Measurements from ENCODE around the gene OVOL1. TPM values are rescaled to one million over a fixed set of nuclear protein-coding genes. Genes with fewer than 3 reads are reported as not detected.
A peak's percentile ranks its signal among the peaks of the same experiment; 100 is the strongest.
"Not testable (repeated sequence)": the region's sequence is repeated elsewhere in the genome, so short reads cannot be mapped to it uniquely, and the experiment has no call there.

OVOL1 gene
- total and polyA plus RNA-seq, 2 of the 13 experiments (the other 11 are each of a cell fraction or from before 2014, with no cell fraction given), result 0.01 TPM; not detected in 1

DNA sequence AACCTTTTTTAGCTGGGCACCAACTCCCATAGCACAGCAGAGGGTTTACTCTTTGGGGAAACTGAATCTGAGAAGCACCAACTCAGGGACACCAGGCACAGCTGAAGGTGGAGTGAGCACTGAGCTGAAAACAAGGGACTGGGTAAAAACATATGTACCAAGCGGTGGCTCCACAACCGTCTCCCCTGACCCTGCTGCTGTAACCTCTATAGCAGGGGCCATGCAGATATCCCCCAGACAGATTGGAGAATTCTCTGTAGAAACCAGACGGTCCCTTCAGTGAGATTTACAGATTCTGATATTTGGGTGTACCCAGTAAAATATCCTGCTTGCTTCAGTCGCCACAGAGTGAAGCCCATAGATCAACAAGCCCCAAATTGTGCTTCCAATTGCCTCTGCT is 42.6 kb downstream of the OVOL1 start (continued):
- TF ChIP-seq, protein P1, sequence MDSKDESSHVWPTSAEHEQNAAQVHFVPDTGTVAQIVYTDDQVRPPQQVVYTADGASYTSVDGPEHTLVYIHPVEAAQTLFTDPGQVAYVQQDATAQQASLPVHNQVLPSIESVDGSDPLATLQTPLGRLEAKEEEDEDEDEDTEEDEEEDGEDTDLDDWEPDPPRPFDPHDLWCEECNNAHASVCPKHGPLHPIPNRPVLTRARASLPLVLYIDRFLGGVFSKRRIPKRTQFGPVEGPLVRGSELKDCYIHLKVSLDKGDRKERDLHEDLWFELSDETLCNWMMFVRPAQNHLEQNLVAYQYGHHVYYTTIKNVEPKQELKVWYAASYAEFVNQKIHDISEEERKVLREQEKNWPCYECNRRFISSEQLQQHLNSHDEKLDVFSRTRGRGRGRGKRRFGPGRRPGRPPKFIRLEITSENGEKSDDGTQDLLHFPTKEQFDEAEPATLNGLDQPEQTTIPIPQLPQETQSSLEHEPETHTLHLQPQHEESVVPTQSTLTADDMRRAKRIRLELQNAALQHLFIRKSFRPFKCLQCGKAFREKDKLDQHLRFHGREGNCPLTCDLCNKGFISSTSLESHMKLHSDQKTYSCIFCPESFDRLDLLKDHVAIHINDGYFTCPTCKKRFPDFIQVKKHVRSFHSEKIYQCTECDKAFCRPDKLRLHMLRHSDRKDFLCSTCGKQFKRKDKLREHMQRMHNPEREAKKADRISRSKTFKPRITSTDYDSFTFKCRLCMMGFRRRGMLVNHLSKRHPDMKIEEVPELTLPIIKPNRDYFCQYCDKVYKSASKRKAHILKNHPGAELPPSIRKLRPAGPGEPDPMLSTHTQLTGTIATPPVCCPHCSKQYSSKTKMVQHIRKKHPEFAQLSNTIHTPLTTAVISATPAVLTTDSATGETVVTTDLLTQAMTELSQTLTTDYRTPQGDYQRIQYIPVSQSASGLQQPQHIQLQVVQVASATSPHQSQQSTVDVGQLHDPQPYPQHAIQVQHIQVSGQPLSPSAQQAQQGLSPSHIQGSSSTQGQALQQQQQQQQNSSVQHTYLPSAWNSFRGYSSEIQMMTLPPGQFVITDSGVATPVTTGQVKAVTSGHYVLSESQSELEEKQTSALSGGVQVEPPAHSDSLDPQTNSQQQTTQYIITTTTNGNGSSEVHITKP (CRISPR knock-in tag; IDR thresholded peaks at IDR 0.05; ENCODE audit: low read depth), result no peak
- no peak for TF ChIP-seq ZNF263 (CRISPR knock-in tag; IDR thresholded peaks at IDR 0.05)
- TF ChIP-seq, protein P2, sequence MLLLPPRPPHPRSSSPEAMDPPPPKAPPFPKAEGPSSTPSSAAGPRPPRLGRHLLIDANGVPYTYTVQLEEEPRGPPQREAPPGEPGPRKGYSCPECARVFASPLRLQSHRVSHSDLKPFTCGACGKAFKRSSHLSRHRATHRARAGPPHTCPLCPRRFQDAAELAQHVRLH (CRISPR knock-in tag; IDR thresholded peaks at IDR 0.05; ENCODE audit: borderline replicate concordance, low read depth), result no peak

DNA sequence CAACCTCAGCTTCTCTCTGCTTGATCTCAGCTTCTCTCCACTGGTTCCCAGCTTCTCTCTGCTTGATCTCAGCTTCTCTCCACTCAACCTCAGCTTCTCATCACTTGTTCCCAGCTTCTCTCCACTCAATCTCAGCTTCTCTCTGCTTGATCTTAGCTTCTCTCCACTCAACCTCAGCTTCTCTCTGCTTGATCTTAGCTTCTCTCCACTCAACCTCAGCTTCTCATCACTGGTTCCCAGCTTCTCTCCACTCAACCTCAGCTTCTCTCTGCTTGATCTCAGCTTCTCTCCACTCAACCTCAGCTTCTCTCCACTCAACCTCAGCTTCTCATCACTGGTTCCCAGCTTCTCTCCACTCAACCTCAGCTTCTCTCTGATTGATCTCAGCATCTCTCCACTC is 45.4 kb downstream of the OVOL1 start:
- H3K9me3 ChIP-seq (ENCODE audit: low read length); H3K4me2 ChIP-seq (ENCODE audit: low read depth, low read length); H4K20me1 ChIP-seq (ENCODE audit: insufficient read depth, low read length); H3K4me1 ChIP-seq (ENCODE audit: insufficient read depth, low read length); BruUV-seq (replicated peaks); ATAC-seq; DNase-seq (ENCODE audit: low spot score); H3K36me3 ChIP-seq (replicated peaks in 1 of 2; ENCODE audit: control insufficient read depth in 1 of 2, insufficient read depth in 2 of 2, low read length in 2 of 2); intact Hi-C loops (cut with micrococcal nuclease; ENCODE audit: unreplicated experiment); H3K79me2 ChIP-seq (ENCODE audit: insufficient read depth, low read length); POLR2A ChIA-PET; H3K9ac ChIP-seq (ENCODE audit: insufficient read depth, low read depth, low read length); H3K27ac ChIP-seq (ENCODE audit: extremely low read length, insufficient read depth, low read length); H2AFZ ChIP-seq (ENCODE audit: low read length); FAIRE-seq; in situ Hi-C loops (cut with HindIII; ENCODE audit: extremely low pct_ligation_motif_present, low pct_unique_long_range_greater_than_20kb); H3K4me3 ChIP-seq (replicated peaks in 1 of 3; ENCODE audit: insufficient read depth in 1 of 3, low read depth in 2 of 3, low read length in 3 of 3); CTCF ChIA-PET (ENCODE audit: low intra/inter-chr PET ratio, low total read pairs): not testable (repeated sequence)
- peaks cover 0 to 27% of the 10 kb centered on the region in 2 experiments; a peak in 1 of 5 replicates for H3K27me3 ChIP-seq (ENCODE audit: control insufficient read depth in 1 of 2, insufficient read depth in 2 of 2, low read length in 2 of 2)
- peak; percentile 77; the same call in 1 of the 2 replicates for TF ChIP-seq ZNF775 (CRISPR knock-in tag; IDR thresholded peaks at IDR 0.05; ENCODE audit: borderline replicate concordance)

Data from HepG2 (cell line).